ENCODE measurements around the gene ARID1B.

The ARID1B gene

GRCh38 chr6:157032923-157033322 lies 255.7 kb downstream of the ARID1B start:
- no peak for TF ChIP-seq TAF1 (IDR thresholded peaks at IDR 0.05; ENCODE audit: borderline replicate concordance, insufficient read depth, low read length)
- TF ChIP-seq FOXP2 (optimal IDR thresholded peaks at IDR 0.05; ENCODE audit: borderline replicate concordance, extremely low read depth, extremely low read length, insufficient read depth), result no peak
- TF ChIP-seq POLR2AphosphoS5 (IDR thresholded peaks at IDR 0.05; ENCODE audit: low read depth, low read length), result no peak
- no peak for TF ChIP-seq REST (IDR thresholded peaks at IDR 0.05; ENCODE audit: insufficient read depth in 1 of 2, low read depth in 2 of 2, low read length in 2 of 2)
- no peak for TF ChIP-seq SIN3A (IDR thresholded peaks at IDR 0.05; ENCODE audit: borderline replicate concordance, insufficient read depth, low read length)

- TF ChIP-seq FOXP2 (optimal IDR thresholded peaks at IDR 0.05; ENCODE audit: borderline replicate concordance, extremely low read depth, extremely low read length, insufficient read depth) (no peak), REST (IDR thresholded peaks at IDR 0.05; ENCODE audit: insufficient read depth in 1 of 2, low read depth in 2 of 2, low read length in 2 of 2) (no peak), TAF1 (IDR thresholded peaks at IDR 0.05; ENCODE audit: borderline replicate concordance, insufficient read depth, low read length) (no peak), SIN3A (IDR thresholded peaks at IDR 0.05; ENCODE audit: borderline replicate concordance, insufficient read depth, low read length) (no peak), POLR2AphosphoS5 (IDR thresholded peaks at IDR 0.05; ENCODE audit: low read depth, low read length) (no peak)
Measured at GRCh38 chr6:157033428-157034140, 256.4 kb downstream of the ARID1B start.

- TF ChIP-seq REST (IDR thresholded peaks at IDR 0.05; ENCODE audit: insufficient read depth in 1 of 2, low read depth in 2 of 2, low read length in 2 of 2), result no peak
- TF ChIP-seq POLR2AphosphoS5 (IDR thresholded peaks at IDR 0.05; ENCODE audit: low read depth, low read length), result no peak
- no peak for TF ChIP-seq TAF1 (IDR thresholded peaks at IDR 0.05; ENCODE audit: borderline replicate concordance, insufficient read depth, low read length)
- TF ChIP-seq SIN3A (IDR thresholded peaks at IDR 0.05; ENCODE audit: borderline replicate concordance, insufficient read depth, low read length), result no peak
- TF ChIP-seq FOXP2 (optimal IDR thresholded peaks at IDR 0.05; ENCODE audit: borderline replicate concordance, extremely low read depth, extremely low read length, insufficient read depth), result no peak
Measured at GRCh38 chr6:157034436-157035230, 257.5 kb downstream of the ARID1B start.

- no peak for TF ChIP-seq SIN3A (IDR thresholded peaks at IDR 0.05; ENCODE audit: borderline replicate concordance, insufficient read depth, low read length)
- TF ChIP-seq REST (IDR thresholded peaks at IDR 0.05; ENCODE audit: insufficient read depth in 1 of 2, low read depth in 2 of 2, low read length in 2 of 2), result no peak
- no peak for TF ChIP-seq TAF1 (IDR thresholded peaks at IDR 0.05; ENCODE audit: borderline replicate concordance, insufficient read depth, low read length)
- no peak for TF ChIP-seq POLR2AphosphoS5 (IDR thresholded peaks at IDR 0.05; ENCODE audit: low read depth, low read length)
- TF ChIP-seq FOXP2 (optimal IDR thresholded peaks at IDR 0.05; ENCODE audit: borderline replicate concordance, extremely low read depth, extremely low read length, insufficient read depth), result no peak
Measured at GRCh38 chr6:157035546-157035945, 258.4 kb downstream of the ARID1B start.
